PC-3 (cell line): ENCODE measurements around the gene POLDIP3.
"Not testable (repeated sequence)": the region's sequence is repeated elsewhere in the genome, so short reads cannot be mapped to it uniquely, and the experiment has no call there.

Source experiments
- EZH2 ChIP-seq: fragments of 300-600 bp; sonication (generic); IDR thresholded peaks from one replicate; pipeline ENCODE4 v1.6.1; 2017; ENCODE audit warnings: antibody characterized with exemption, mild to moderate bottlenecking, low read length; ENCODE audit not compliant: unreplicated experiment
- TF ChIP-seq, protein P1 (sequence below): fragments of 300-600 bp; sonication (generic); conservative IDR thresholded peaks from 2 replicates; pipeline ENCODE4 v1.5.1; 2017; ENCODE audit warnings: antibody characterized with exemption, low read depth, mild to moderate bottlenecking, low read length

DNA sequence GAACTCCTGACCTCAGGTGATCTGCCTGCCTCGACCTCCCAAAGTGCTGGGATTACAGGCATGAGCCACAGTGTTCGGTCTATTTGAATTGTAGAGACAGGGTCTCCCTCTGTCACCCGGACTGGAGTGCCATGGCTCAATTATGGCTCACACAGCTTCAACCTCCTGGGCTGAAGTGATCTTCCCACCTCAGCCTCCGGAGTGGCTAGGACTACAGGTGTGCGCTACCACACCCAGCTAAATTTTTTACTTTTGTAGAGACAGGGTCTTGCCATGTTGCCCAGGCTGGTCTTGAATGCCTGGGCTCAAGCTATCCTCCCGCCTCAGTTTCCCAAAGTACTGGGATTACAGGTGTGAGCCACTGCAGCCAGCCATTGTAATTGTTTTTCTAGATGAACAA lies 46.7 kb downstream of the POLDIP3 start:
- TF ChIP-seq, protein P1, sequence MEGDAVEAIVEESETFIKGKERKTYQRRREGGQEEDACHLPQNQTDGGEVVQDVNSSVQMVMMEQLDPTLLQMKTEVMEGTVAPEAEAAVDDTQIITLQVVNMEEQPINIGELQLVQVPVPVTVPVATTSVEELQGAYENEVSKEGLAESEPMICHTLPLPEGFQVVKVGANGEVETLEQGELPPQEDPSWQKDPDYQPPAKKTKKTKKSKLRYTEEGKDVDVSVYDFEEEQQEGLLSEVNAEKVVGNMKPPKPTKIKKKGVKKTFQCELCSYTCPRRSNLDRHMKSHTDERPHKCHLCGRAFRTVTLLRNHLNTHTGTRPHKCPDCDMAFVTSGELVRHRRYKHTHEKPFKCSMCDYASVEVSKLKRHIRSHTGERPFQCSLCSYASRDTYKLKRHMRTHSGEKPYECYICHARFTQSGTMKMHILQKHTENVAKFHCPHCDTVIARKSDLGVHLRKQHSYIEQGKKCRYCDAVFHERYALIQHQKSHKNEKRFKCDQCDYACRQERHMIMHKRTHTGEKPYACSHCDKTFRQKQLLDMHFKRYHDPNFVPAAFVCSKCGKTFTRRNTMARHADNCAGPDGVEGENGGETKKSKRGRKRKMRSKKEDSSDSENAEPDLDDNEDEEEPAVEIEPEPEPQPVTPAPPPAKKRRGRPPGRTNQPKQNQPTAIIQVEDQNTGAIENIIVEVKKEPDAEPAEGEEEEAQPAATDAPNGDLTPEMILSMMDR = not testable (repeated sequence)
- TF ChIP-seq EZH2 = not testable (repeated sequence)
